DND-41 (cell line): ENCODE results near the gene TRIL.

ENCODE experiments used
- ATAC-seq: fragments of 200-7000 bp; cut with Tn5 transposase; 3 replicates; pipeline ENCODE4 v1.9.1; 2021; ENCODE audit warnings: low read depth; ENCODE audit not compliant: insufficient read depth
- DNase-seq: peaks from one replicate; pipeline ENCODE4 v3.0.0-alpha.2; 2020
- H2AFZ ChIP-seq: 2 replicates; pipeline ENCODE4 v1.6.0; 2012; ENCODE audit warnings: low read depth, low read length
- H3K27ac ChIP-seq: 2 replicates; pipeline ENCODE4 v1.5.1; 2012; ENCODE audit warnings: low read length, inconsistent platforms
- H3K27me3 ChIP-seq: fragments of 200-600 bp; sonication (generic); 2 replicates; pipeline ENCODE4 v1.6.0; 2012; ENCODE audit warnings: low read length, mild to moderate bottlenecking, inconsistent platforms; ENCODE audit not compliant: insufficient read depth, poor library complexity
- H3K36me3 ChIP-seq: 2 replicates; pipeline ENCODE4 v1.5.1; 2012; ENCODE audit warnings: low read length, inconsistent platforms; ENCODE audit not compliant: insufficient read depth
- H3K4me1 ChIP-seq: 2 replicates; pipeline ENCODE4 v1.5.1; 2012; ENCODE audit warnings: mild to moderate bottlenecking, low read length; ENCODE audit not compliant: insufficient read depth
- H3K4me2 ChIP-seq: 2 replicates; pipeline ENCODE4 v1.6.0; 2012; ENCODE audit warnings: mild to moderate bottlenecking, moderate library complexity, low read length, inconsistent platforms; ENCODE audit not compliant: insufficient read depth
- H3K4me3 ChIP-seq, 2 experiments: fragments of 200-600 bp in 1 of 2; shearing (Covaris generic) in 1 of 2; 2 replicates each; pipeline ENCODE4 v1.5.1; 2012 to 2016; ENCODE audit warnings: inconsistent platforms in 2 of 2, low read length in 2 of 2, mild to moderate bottlenecking in 2 of 2, low read depth in 1 of 2, moderate library complexity in 1 of 2
- H3K79me2 ChIP-seq: 2 replicates; pipeline ENCODE4 v1.6.0; 2012; ENCODE audit warnings: low read length, inconsistent platforms; ENCODE audit not compliant: insufficient read depth
- H3K9ac ChIP-seq: 2 replicates; pipeline ENCODE4 v1.6.0; 2012; ENCODE audit warnings: low read depth, mild to moderate bottlenecking, inconsistent platforms, low read length, moderate library complexity
- H3K9me3 ChIP-seq: 2 replicates; pipeline ENCODE4 v1.5.1; 2012; ENCODE audit warnings: low read length, moderate library complexity, mild to moderate bottlenecking, inconsistent platforms; ENCODE audit not compliant: insufficient read depth, severe bottlenecking
- H4K20me1 ChIP-seq: 2 replicates; pipeline ENCODE4 v1.6.0; 2012; ENCODE audit warnings: low read length; ENCODE audit not compliant: insufficient read depth
- EZH2 ChIP-seq: IDR thresholded peaks from 3 replicates; pipeline ENCODE4 v1.6.1; 2012; ENCODE audit warnings: borderline replicate concordance, low read depth, mild to moderate bottlenecking, moderate library complexity, low read length, inconsistent platforms; ENCODE audit not compliant: severe bottlenecking
- TF ChIP-seq, protein P1 (sequence below): IDR thresholded peaks from 2 replicates; pipeline ENCODE4 v1.5.1; 2012; ENCODE audit warnings: borderline replicate concordance, low read length, moderate library complexity, mild to moderate bottlenecking; ENCODE audit not compliant: poor library complexity, severe bottlenecking; ENCODE audit errors: extremely low read depth

TRIL gene, protein sequence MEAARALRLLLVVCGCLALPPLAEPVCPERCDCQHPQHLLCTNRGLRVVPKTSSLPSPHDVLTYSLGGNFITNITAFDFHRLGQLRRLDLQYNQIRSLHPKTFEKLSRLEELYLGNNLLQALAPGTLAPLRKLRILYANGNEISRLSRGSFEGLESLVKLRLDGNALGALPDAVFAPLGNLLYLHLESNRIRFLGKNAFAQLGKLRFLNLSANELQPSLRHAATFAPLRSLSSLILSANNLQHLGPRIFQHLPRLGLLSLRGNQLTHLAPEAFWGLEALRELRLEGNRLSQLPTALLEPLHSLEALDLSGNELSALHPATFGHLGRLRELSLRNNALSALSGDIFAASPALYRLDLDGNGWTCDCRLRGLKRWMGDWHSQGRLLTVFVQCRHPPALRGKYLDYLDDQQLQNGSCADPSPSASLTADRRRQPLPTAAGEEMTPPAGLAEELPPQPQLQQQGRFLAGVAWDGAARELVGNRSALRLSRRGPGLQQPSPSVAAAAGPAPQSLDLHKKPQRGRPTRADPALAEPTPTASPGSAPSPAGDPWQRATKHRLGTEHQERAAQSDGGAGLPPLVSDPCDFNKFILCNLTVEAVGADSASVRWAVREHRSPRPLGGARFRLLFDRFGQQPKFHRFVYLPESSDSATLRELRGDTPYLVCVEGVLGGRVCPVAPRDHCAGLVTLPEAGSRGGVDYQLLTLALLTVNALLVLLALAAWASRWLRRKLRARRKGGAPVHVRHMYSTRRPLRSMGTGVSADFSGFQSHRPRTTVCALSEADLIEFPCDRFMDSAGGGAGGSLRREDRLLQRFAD

DNA sequence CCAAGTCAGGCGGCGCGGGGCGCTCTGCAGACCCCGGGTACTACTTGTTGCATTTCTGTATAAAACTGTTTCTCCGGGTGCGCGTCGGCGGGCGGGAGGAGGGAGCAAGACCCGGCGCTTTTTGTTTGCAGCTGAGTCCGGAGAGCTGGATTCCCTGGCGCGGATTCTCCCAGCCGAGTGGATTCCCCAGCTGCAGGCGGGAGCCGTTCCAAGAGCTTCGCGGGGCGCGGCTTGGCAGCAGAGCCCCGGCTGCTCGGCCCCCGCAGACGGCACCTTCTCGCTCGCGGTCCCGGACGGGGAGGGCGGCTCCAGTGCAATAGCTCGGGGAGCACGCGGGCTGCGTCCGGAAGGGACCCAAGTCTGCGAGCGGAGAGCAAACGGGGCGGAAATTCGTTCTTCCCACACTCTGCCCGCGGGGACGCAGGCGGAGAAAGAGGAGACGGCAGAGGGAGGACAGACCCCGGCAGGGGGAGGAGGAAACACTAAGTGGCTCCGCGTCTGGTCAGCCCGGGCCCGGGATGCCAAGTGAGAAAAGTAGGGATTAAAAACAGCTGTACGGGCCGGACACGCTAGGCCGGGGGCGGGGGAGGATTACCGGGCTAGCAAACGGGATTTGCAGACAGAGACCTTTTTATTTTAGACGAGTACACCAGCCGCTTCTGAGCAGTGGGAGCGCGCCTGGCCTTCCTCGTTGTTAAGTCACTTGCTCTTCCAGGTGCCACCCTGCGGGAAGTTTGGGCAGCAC lies at the start of gene TRIL:
Gene TRIL (minus strand): TSS at position 96 of the 745 bp plus-strand sequence. CDS start 284 bp downstream, outside the sequence.
- no peaks in the 10 kb centered on the region for H4K20me1 ChIP-seq
- no peak within 1 kb of the TSS for H3K27ac ChIP-seq
- no peak within 1 kb of the TSS for H3K4me3 ChIP-seq
- H3K9me3 ChIP-seq, result peaks cover 7% of the 10 kb centered on the region
- no peak for DNase-seq
- no peaks in the 10 kb centered on the region for H3K79me2 ChIP-seq
- no peak for ATAC-seq
- H3K9ac ChIP-seq, result no peak within 1 kb of the TSS
- no peaks in the 10 kb centered on the region for H3K4me1 ChIP-seq
- no peaks in the 10 kb centered on the region for H3K36me3 ChIP-seq
- H2AFZ ChIP-seq, result no peak within 1 kb of the TSS
- TF ChIP-seq EZH2, result no peak
- TF ChIP-seq, protein P1, sequence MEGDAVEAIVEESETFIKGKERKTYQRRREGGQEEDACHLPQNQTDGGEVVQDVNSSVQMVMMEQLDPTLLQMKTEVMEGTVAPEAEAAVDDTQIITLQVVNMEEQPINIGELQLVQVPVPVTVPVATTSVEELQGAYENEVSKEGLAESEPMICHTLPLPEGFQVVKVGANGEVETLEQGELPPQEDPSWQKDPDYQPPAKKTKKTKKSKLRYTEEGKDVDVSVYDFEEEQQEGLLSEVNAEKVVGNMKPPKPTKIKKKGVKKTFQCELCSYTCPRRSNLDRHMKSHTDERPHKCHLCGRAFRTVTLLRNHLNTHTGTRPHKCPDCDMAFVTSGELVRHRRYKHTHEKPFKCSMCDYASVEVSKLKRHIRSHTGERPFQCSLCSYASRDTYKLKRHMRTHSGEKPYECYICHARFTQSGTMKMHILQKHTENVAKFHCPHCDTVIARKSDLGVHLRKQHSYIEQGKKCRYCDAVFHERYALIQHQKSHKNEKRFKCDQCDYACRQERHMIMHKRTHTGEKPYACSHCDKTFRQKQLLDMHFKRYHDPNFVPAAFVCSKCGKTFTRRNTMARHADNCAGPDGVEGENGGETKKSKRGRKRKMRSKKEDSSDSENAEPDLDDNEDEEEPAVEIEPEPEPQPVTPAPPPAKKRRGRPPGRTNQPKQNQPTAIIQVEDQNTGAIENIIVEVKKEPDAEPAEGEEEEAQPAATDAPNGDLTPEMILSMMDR, result no peak
- H3K4me2 ChIP-seq, result no peak within 1 kb of the TSS
- no peaks in the 10 kb centered on the region for H3K27me3 ChIP-seq

DNA sequence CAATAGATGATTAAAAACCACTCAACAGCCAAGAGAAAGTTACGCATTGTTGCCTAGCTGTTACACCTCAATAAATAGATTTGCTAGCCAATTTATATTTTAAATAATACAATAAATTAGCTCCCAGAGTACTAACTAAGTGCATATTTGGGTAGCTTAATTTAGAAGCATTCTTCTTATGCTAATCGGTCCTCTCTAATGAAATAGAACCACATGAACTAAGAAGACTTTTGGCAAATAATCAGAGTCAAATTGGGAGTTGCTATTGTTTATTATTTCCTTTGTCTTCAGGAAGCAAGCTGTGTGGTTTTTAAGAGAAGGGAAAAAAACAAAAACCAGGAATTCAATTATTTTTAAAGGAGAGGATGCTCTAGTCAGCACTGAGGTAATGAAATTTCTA lies 49.0 kb upstream of the TRIL start:
- H3K27ac ChIP-seq, result no peak overlapping the region
- TF ChIP-seq EZH2, result no peak
- TF ChIP-seq, protein P1, result no peak
- no peak overlapping the region for H2AFZ ChIP-seq
- no peak overlapping the region for H3K4me2 ChIP-seq
- DNase-seq, result no peak
- H3K36me3 ChIP-seq, result no peaks in the 10 kb centered on the region
- H3K79me2 ChIP-seq, result no peaks in the 10 kb centered on the region
- no peak overlapping the region for H3K9ac ChIP-seq
- H4K20me1 ChIP-seq, result no peaks in the 10 kb centered on the region
- H3K4me3 ChIP-seq, result no peak overlapping the region
- no peaks in the 10 kb centered on the region for H3K27me3 ChIP-seq
- no peaks in the 10 kb centered on the region for H3K4me1 ChIP-seq
- no peak for ATAC-seq
- no peaks in the 10 kb centered on the region for H3K9me3 ChIP-seq

DNA sequence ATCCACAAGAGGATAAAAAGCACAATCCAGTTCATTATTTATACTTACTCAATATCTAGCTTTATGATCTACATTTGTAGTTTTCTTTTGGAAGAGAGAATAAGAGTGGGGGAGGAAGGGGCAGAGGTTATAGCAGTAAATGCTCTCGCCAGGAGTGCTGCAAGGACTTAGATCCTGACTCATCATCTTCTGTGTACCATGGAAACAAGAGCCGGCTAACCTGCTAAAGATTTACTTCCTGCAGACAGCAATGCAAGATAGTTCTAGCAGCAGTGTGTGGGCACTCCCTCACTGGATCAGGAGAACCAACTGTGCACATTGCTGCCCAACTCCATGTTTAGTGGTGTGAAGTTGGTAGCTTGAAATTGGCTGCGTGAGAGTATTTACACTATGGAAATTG lies 47.7 kb upstream of the TRIL start:
- Histone ChIP-seq H3K36me3 (no peaks in the 10 kb centered on the region), H3K9ac (no peak overlapping the region), H2AFZ (no peak overlapping the region), H3K79me2 (no peaks in the 10 kb centered on the region), H3K9me3 (no peaks in the 10 kb centered on the region), H3K27me3 (no peaks in the 10 kb centered on the region), H4K20me1 (no peaks in the 10 kb centered on the region), H3K4me1 (no peaks in the 10 kb centered on the region), H3K4me3 (no peak overlapping the region), H3K4me2 (no peak overlapping the region), H3K27ac (no peak overlapping the region)
- TF ChIP-seq, protein P1, result no peak
- TF ChIP-seq EZH2, result no peak
- DNase-seq (no peak), ATAC-seq (no peak)
